Panc1 (cell line): ENCODE data around the gene GPC6. TPM values are rescaled to one million over a fixed set of nuclear protein-coding genes. Genes with fewer than 3 reads are reported as not detected.

ENCODE experiments used
- ATAC-seq: fragments of 200-7000 bp; cut with Tn5 transposase; 2 replicates; pipeline ENCODE4 v1.9.1; 2020; ENCODE audit warnings: mild to moderate bottlenecking, moderate library complexity
- BruUV-seq: library from RNA; stranded (reverse); fragments of 400-500 nt; replicated peaks from 2 replicates; lab custom pipeline; 2021; lab: Mats Ljungman, UMichigan
- CTCF ChIA-PET: fragments of 300-600 bp; sonication (Branson Sonifier 250); formaldehyde crosslinking; loops from one replicate; lab custom pipeline; 2022; ENCODE audit warnings: antibody characterized with exemption; lab: Charles Lee
- POLR2A ChIA-PET: fragments of 300-600 bp; sonication (Branson Sonifier 250); formaldehyde crosslinking; loops from one replicate; lab custom pipeline; 2022; ENCODE audit warnings: antibody characterized with exemption; lab: Charles Lee
- DNase-seq: peaks from one replicate; pipeline ENCODE4 v3.0.0-alpha.2; 2010; ENCODE audit warnings: low read depth, low spot score
- H3K27ac ChIP-seq: 2 replicates; pipeline ENCODE4 v1.5.1; 2011; ENCODE audit warnings: mild to moderate bottlenecking, low read length, inconsistent platforms
- H3K27me3 ChIP-seq: fragments of 200-500 bp; sonication (Bioruptor generic); 2 replicates; pipeline ENCODE4 v1.6.0; 2014; ENCODE audit warnings: low read length, inconsistent platforms; ENCODE audit not compliant: control insufficient read depth, insufficient read depth
- H3K36me3 ChIP-seq: fragments of 200-500 bp; sonication (Bioruptor generic); 2 replicates; pipeline ENCODE4 v1.5.1; 2014; ENCODE audit warnings: inconsistent platforms, mild to moderate bottlenecking, low read length, moderate library complexity; ENCODE audit not compliant: control insufficient read depth, insufficient read depth
- H3K4me1 ChIP-seq: 2 replicates; pipeline ENCODE4 v1.5.1; 2011; ENCODE audit warnings: inconsistent platforms, mild to moderate bottlenecking, low read length, moderate library complexity; ENCODE audit not compliant: control insufficient read depth, insufficient read depth
- H3K4me3 ChIP-seq, 2 experiments: 2 replicates each; pipeline ENCODE4 v1.5.1; 2011 to 2012; ENCODE audit warnings: low read depth in 2 of 2, low read length in 2 of 2, mild to moderate bottlenecking in 2 of 2, inconsistent platforms in 1 of 2, moderate library complexity in 1 of 2
- H3K9me3 ChIP-seq: fragments of 200-500 bp; sonication (Bioruptor generic); 2 replicates; pipeline ENCODE4 v1.5.1; 2014; ENCODE audit warnings: low read depth, mild to moderate bottlenecking, inconsistent platforms, low read length, moderate library complexity; ENCODE audit not compliant: control insufficient read depth, insufficient read depth
- POLR2AphosphoS5 ChIP-seq: IDR thresholded peaks from 2 replicates; pipeline ENCODE4 v1.6.1; 2012; ENCODE audit warnings: mild to moderate bottlenecking, low read depth, low read length, moderate library complexity
- SIN3A ChIP-seq: IDR thresholded peaks from 2 replicates; pipeline ENCODE4 v1.6.1; 2012; ENCODE audit warnings: low read depth, mild to moderate bottlenecking, low read length, moderate library complexity, borderline replicate concordance; ENCODE audit not compliant: insufficient read depth
- TCF7L2 ChIP-seq: IDR thresholded peaks from 2 replicates; pipeline ENCODE4 v1.6.1; 2011; ENCODE audit warnings: mild to moderate bottlenecking, low read depth, low read length, inconsistent platforms
- in situ Hi-C: cut with HindIII; loops from 2 replicates; pipeline ENCODE4 v1.10.0; 2016; ENCODE audit warnings: low sequenced_read_pairs, low pct_unique_long_range_greater_than_20kb
- intact Hi-C: fragments of 100-400 bp; cut with micrococcal nuclease; formaldehyde crosslinking; loops from one replicate; pipeline ENCODE4 v1.10.0; 2022; ENCODE audit not compliant: unreplicated experiment
- total RNA-seq: library from RNA; stranded (reverse); gene quantifications from one replicate; pipeline ENCODE4 v1.2.1, GENCODE V29; 2021; ENCODE audit not compliant: unreplicated experiment
- TF ChIP-seq, protein P1 (sequence below): fragments of 450-650 bp; IDR thresholded peaks from 2 replicates; pipeline ENCODE4 v1.5.1; 2017; ENCODE audit warnings: mild to moderate bottlenecking
- TF ChIP-seq, protein P2 (sequence below), 2 experiments: IDR thresholded peaks; 2 replicates each; pipeline ENCODE4 v1.6.1; 2011 to 2012; ENCODE audit warnings: low read depth in 2 of 2, control low read depth in 1 of 2, low read length in 1 of 2, mild to moderate bottlenecking in 1 of 2, moderate library complexity in 1 of 2; ENCODE audit not compliant: insufficient read depth in 1 of 2

GPC6 gene
- total RNA-seq, 1 experiment from 2014 or later: 4.8 TPM

DNA sequence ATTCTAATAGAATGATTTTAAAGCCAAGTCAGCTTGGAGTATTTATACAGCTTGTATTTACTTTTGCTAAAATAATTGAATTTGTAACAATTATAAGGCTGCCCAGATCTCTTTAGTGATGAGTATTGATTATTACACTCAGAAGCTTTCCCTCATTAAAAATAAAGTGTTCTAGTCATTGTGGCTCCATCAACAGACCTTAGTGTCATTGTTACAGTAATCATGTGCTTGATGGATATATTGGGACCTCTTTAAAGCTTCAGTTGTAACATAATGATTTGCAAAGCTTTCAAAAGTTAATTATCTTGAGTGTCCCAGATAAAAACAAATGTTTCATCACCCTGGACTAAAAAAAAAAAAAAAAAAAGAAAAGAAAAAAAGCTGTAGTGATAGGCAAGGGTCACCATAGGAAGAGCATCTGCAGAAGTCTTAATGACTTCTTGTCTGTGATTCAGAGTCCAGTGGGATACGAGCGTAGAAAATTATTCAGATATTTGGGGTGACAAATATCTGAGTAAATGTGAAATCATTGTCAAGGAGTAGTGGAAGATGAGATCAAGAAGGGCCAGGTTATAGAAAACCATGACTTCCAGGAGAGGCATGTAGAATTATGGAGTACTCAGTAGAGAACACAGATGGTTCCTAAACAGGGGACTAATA lies 883.2 kb downstream of the GPC6 start:
- CTCF ChIA-PET: no interaction called here
- BruUV-seq: no TSS peak

DNA sequence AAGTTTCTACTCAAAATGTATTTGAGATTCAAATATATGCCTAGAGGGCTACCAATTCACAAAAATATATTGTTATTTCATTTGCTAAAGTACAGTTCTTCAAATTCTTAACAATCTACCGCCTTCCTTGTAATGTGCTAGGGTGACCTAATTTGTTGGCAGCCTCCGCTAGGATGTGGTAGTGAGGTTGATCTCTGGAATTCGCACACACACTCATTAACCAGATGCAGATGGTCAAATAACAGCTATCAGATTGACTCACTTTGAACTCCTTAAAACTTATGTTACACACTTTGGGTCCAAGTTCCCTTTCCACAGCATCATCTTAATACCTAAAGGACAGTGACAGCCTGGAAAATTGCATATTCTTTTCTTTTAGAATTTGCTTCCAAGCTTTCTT lies 885.6 kb downstream of the GPC6 start:
- ChIA-PET POLR2A (no interaction called here), CTCF (no interaction called here)
- in situ Hi-C loops: no loop called here
- TF ChIP-seq, protein P1, sequence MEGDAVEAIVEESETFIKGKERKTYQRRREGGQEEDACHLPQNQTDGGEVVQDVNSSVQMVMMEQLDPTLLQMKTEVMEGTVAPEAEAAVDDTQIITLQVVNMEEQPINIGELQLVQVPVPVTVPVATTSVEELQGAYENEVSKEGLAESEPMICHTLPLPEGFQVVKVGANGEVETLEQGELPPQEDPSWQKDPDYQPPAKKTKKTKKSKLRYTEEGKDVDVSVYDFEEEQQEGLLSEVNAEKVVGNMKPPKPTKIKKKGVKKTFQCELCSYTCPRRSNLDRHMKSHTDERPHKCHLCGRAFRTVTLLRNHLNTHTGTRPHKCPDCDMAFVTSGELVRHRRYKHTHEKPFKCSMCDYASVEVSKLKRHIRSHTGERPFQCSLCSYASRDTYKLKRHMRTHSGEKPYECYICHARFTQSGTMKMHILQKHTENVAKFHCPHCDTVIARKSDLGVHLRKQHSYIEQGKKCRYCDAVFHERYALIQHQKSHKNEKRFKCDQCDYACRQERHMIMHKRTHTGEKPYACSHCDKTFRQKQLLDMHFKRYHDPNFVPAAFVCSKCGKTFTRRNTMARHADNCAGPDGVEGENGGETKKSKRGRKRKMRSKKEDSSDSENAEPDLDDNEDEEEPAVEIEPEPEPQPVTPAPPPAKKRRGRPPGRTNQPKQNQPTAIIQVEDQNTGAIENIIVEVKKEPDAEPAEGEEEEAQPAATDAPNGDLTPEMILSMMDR: no peak
- intact Hi-C loops: no loop called here
- H3K4me3 ChIP-seq: no peak overlapping the region
- no peaks in the 10 kb centered on the region for H3K27me3 ChIP-seq
- H3K4me1 ChIP-seq: no peaks in the 10 kb centered on the region
- no peaks in the 10 kb centered on the region for H3K9me3 ChIP-seq
- no peaks in the 10 kb centered on the region for H3K36me3 ChIP-seq
- H3K27ac ChIP-seq: no peak overlapping the region
- ATAC-seq: no peak
- DNase-seq: no peak
- BruUV-seq: no TSS peak

More for the DNA sequence above, 883.2 kb downstream of the GPC6 start:
- in situ Hi-C loops (no loop called here), intact Hi-C loops (no loop called here)
- H3K27me3 ChIP-seq: no peaks in the 10 kb centered on the region
- H3K36me3 ChIP-seq: no peaks in the 10 kb centered on the region
- POLR2A ChIA-PET: no interaction called here
- H3K9me3 ChIP-seq: no peaks in the 10 kb centered on the region
- no peak for TF ChIP-seq POLR2AphosphoS5
- TF ChIP-seq, protein P2, sequence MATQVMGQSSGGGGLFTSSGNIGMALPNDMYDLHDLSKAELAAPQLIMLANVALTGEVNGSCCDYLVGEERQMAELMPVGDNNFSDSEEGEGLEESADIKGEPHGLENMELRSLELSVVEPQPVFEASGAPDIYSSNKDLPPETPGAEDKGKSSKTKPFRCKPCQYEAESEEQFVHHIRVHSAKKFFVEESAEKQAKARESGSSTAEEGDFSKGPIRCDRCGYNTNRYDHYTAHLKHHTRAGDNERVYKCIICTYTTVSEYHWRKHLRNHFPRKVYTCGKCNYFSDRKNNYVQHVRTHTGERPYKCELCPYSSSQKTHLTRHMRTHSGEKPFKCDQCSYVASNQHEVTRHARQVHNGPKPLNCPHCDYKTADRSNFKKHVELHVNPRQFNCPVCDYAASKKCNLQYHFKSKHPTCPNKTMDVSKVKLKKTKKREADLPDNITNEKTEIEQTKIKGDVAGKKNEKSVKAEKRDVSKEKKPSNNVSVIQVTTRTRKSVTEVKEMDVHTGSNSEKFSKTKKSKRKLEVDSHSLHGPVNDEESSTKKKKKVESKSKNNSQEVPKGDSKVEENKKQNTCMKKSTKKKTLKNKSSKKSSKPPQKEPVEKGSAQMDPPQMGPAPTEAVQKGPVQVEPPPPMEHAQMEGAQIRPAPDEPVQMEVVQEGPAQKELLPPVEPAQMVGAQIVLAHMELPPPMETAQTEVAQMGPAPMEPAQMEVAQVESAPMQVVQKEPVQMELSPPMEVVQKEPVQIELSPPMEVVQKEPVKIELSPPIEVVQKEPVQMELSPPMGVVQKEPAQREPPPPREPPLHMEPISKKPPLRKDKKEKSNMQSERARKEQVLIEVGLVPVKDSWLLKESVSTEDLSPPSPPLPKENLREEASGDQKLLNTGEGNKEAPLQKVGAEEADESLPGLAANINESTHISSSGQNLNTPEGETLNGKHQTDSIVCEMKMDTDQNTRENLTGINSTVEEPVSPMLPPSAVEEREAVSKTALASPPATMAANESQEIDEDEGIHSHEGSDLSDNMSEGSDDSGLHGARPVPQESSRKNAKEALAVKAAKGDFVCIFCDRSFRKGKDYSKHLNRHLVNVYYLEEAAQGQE (IDR thresholded peaks at IDR 0.05; ENCODE audit: insufficient read depth in 1 of 2, low read depth in 2 of 2, low read length in 1 of 2): no peak
- TF ChIP-seq, protein P1: no peak
- no peak for TF ChIP-seq SIN3A
- TF ChIP-seq TCF7L2: no peak
- no peaks in the 10 kb centered on the region for H3K4me1 ChIP-seq
- ATAC-seq (no peak), DNase-seq (no peak)
- no peak overlapping the region for H3K27ac ChIP-seq
- H3K4me3 ChIP-seq: no peak overlapping the region
